Measurements from ENCODE around the gene ZXDC. TPM values are rescaled to one million over a fixed set of nuclear protein-coding genes. Genes with fewer than 3 reads are reported as not detected.

The ZXDC gene
- total and polyA plus RNA-seq, 9 of the 15 experiments (the other 6 are each of a cell fraction or from before 2014, with no cell fraction given), result 0.59 to 13.4 (median 7.3) TPM

DNA sequence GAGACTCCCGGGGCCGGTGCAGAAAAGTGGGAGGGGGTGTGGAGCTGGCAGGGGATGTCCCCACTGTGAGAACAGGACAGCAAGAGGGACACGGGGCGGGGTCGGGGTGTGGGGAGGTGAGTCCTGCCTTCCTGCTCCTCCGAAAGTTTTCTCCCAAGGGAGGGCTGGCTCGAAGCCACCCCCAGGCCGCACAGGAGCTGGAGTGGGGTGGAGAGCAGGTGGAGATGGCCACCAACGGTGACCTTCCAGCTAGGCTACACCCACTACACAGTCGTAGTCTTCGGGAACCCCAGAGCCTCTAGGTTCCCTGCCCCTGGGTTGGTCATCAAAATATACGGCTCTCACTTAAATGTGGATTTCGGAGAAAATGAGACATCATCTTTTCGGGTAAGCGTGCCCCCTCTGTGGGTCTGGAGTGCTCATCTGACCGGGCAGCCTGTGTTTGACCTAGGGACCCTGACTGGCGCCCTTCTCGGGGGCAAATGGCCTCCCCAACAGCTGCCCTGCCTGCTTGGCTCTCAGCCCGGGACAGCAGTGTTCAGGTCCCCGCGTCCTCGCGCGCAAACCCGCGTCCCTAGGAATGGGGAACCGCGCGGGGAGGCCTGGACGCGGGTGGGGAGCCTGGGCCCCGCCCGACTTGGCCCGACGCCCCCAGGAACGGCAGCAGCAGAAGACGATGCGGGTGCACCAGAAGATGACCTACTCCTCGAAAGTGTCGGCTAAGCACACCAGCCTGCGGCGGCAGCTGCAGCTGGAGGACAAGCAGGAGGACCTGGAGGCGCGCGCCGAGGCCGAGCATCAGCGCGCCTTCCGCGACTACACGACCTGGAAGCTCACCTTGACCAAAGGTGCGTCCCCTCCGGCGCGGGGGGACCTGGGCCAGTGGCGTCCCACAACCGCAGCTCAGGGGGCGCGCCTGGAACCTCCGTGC is 59.8 kb downstream of the ZXDC start:
- TF ChIP-seq CCAR2 (IDR thresholded peaks at IDR 0.05; ENCODE audit: low read depth, low read length), result no peak
- TF ChIP-seq ZNF77 (CRISPR knock-in tag; IDR thresholded peaks at IDR 0.05), result no peak
- TF ChIP-seq HNRNPH1 (optimal IDR thresholded peaks at IDR 0.05; ENCODE audit: low read depth, low read length), result no peak
- TF ChIP-seq SRSF9 (IDR thresholded peaks at IDR 0.05; ENCODE audit: borderline replicate concordance, low read depth, low read length), result no peak
- TF ChIP-seq, protein P1, sequence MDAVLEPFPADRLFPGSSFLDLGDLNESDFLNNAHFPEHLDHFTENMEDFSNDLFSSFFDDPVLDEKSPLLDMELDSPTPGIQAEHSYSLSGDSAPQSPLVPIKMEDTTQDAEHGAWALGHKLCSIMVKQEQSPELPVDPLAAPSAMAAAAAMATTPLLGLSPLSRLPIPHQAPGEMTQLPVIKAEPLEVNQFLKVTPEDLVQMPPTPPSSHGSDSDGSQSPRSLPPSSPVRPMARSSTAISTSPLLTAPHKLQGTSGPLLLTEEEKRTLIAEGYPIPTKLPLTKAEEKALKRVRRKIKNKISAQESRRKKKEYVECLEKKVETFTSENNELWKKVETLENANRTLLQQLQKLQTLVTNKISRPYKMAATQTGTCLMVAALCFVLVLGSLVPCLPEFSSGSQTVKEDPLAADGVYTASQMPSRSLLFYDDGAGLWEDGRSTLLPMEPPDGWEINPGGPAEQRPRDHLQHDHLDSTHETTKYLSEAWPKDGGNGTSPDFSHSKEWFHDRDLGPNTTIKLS (IDR thresholded peaks at IDR 0.05; ENCODE audit: borderline replicate concordance, low read depth), result no peak
- TF ChIP-seq FOS (IDR thresholded peaks at IDR 0.05; ENCODE audit: extremely low read depth, insufficient read length), result no peak
- no peak for TF ChIP-seq SMAD1 (IDR thresholded peaks at IDR 0.05; ENCODE audit: low read depth, low read length, partially characterized antibody)
- no peak for TF ChIP-seq HDAC8 (tag; IDR thresholded peaks at IDR 0.05)
- no peak for TF ChIP-seq GTF2E2 (tag; IDR thresholded peaks at IDR 0.05)
- TF ChIP-seq NR4A1 (CRISPR knock-in tag; IDR thresholded peaks at IDR 0.05), result no peak
- no peak for TF ChIP-seq NR4A1 (tag; IDR thresholded peaks at IDR 0.05)
- no peak for TF ChIP-seq SIN3B (IDR thresholded peaks at IDR 0.05; ENCODE audit: low read depth)
- no peak for TF ChIP-seq POLR2AphosphoS2 (IDR thresholded peaks at IDR 0.05; ENCODE audit: low read length)
- no peak for TF ChIP-seq HDAC6 (IDR thresholded peaks at IDR 0.05; ENCODE audit: low read depth, low read length)
- no peak for TF ChIP-seq NFE2L1 (tag; IDR thresholded peaks at IDR 0.05; ENCODE audit: borderline replicate concordance, low read depth)
- TF ChIP-seq ZNF384 (IDR thresholded peaks at IDR 0.05; ENCODE audit: low read depth, low read length), result no peak
- intact Hi-C loops (cut with micrococcal nuclease), result no loop called here
- Histone ChIP-seq H3K27me3 (ENCODE audit: control insufficient read depth in 2 of 2, insufficient read depth in 2 of 2, low read length in 2 of 2) (peaks cover 3 to 40% of the 10 kb centered on the region in 2 experiments; a peak in 3 of 5 replicates), H3K4me1 (replicated peaks in 1 of 2; ENCODE audit: control insufficient read depth in 2 of 2, insufficient read depth in 2 of 2, low read length in 2 of 2) (peaks cover 0 to 12% of the 10 kb centered on the region in 2 experiments; a peak in 3 of 5 replicates), H3K9me1 (ENCODE audit: control insufficient read depth, insufficient read depth, low read length) (no peaks in the 10 kb centered on the region), H3K4me2 (ENCODE audit: insufficient read depth, low read length) (no peak overlapping the region), H3K27ac (ENCODE audit: extremely low read depth, low read depth, low read length) (no peak overlapping the region), H3K79me2 (ENCODE audit: control insufficient read depth, insufficient read depth, low read length) (no peaks in the 10 kb centered on the region), H3K4me3 (no peak overlapping the region), H3K9me3 (replicated peaks; ENCODE audit: control insufficient read depth, insufficient read depth, low read depth, low read length) (no peaks in the 10 kb centered on the region), H3K9ac (ENCODE audit: insufficient read depth in 1 of 2, low read depth in 2 of 2, low read length in 2 of 2) (no peak overlapping the region), H4K20me1 (replicated peaks; ENCODE audit: control insufficient read depth, insufficient read depth, low read length) (no peaks in the 10 kb centered on the region), H3K36me3 (ENCODE audit: control insufficient read depth, insufficient read depth, low read length) (no peaks in the 10 kb centered on the region), H2AFZ (ENCODE audit: low read depth, low read length) (no peak overlapping the region)
- FAIRE-seq, result no peak
- WGBS (ENCODE audit: insufficient coverage, low coverage, missing lambda C conversion rate), result 3% methylated on average over 11 of the region's 61 CpGs
- no TSS peak for BruUV-seq (replicated peaks)
- in situ Hi-C loops (cut with MboI), result no loop called here
- no peak for ATAC-seq
- ChIA-PET CTCF (ENCODE audit: low intra/inter-chr PET ratio) (no interaction called here), POLR2A (interaction anchor here (0.6 kb wide), 1 partner anchor 194 kb away, joined by 3 read pairs; no protein-coding TSS in a partner anchor)
- no peak for DNase-seq (ENCODE audit: extremely low read depth in 1 of 4, low spot score in 3 of 4)
